22Rv1 (cell line): ENCODE measurements around the gene LY6G6C.

Experiments used
- H3K27ac ChIP-seq: fragments of 450-650 bp; 2 replicates; pipeline ENCODE4 v1.5.1; 2017
- ZFX ChIP-seq: fragments of 450-650 bp; IDR thresholded peaks from 2 replicates; pipeline ENCODE4 v1.6.1; 2017; ENCODE audit warnings: antibody characterized with exemption, borderline replicate concordance
- TF ChIP-seq, protein P1 (sequence below): fragments of 450-650 bp; IDR thresholded peaks from 2 replicates; pipeline ENCODE4 v1.5.1; 2017; ENCODE audit warnings: mild to moderate bottlenecking

The LY6G6C gene

DNA sequence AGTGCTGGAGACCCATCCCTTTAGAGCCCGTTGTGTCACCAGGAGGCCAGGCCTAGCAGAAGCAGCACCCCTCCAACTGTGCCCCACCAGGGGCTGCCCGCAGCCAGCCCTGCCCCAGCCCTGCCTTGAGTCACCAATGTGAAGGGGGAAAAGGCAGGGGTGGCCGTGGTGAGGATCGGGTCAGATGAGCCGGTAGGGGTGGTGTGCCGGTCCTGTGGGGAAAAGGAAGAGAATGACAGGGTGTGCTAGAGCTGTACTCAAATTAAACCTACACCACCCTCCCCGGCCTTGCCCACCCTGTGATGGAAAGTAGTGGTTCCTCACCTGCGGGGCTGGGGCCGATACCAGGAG is 44.0 kb upstream of the LY6G6C start:
- H3K27ac ChIP-seq: no peak overlapping the region
- TF ChIP-seq, protein P1, sequence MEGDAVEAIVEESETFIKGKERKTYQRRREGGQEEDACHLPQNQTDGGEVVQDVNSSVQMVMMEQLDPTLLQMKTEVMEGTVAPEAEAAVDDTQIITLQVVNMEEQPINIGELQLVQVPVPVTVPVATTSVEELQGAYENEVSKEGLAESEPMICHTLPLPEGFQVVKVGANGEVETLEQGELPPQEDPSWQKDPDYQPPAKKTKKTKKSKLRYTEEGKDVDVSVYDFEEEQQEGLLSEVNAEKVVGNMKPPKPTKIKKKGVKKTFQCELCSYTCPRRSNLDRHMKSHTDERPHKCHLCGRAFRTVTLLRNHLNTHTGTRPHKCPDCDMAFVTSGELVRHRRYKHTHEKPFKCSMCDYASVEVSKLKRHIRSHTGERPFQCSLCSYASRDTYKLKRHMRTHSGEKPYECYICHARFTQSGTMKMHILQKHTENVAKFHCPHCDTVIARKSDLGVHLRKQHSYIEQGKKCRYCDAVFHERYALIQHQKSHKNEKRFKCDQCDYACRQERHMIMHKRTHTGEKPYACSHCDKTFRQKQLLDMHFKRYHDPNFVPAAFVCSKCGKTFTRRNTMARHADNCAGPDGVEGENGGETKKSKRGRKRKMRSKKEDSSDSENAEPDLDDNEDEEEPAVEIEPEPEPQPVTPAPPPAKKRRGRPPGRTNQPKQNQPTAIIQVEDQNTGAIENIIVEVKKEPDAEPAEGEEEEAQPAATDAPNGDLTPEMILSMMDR: no peak
- TF ChIP-seq ZFX: no peak

DNA sequence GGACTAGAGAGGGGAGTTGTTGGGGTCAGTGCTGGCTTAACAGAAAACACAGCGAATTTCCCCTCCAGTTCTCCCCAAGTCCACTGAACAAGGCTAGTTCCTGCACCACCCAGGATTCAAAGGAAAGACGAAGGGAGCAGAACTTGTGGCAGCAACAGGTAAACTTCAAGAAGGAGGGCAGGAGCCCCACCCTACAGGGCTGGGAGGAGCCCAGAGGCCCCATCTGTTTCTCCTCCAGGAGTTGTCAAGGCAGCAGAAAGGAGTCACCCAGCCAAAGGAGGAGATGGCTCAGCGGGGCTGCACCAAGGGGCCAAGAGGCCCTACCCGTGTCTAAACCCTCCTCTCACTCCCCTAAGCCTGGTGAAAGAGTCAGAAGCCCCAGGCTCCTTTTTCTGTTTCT is 42.7 kb upstream of the LY6G6C start:
- TF ChIP-seq, protein P1: no peak
- no peak for TF ChIP-seq ZFX
- H3K27ac ChIP-seq: peak overlapping the region; percentile 23; the same call in 1 of the 2 replicates

DNA sequence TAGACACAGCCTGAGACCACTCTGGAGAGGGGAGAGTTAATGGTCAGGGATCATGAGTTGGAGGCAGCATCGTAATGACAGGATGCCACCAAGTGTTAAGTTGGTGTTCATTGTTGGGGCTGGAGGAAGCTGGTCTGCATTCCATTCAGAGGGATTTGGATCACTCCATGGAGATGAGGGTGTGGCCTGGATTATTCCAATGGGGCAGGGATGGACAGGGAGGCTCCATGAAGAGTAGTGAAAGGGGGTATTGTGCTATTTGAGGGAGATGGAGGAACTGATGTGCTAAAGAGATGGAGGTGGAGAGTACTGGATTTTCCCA is 42.0 kb upstream of the LY6G6C start:
- TF ChIP-seq, protein P1: no peak
- TF ChIP-seq ZFX: no peak
- H3K27ac ChIP-seq: peak overlapping the region; percentile 23; the same call in 1 of the 2 replicates

DNA sequence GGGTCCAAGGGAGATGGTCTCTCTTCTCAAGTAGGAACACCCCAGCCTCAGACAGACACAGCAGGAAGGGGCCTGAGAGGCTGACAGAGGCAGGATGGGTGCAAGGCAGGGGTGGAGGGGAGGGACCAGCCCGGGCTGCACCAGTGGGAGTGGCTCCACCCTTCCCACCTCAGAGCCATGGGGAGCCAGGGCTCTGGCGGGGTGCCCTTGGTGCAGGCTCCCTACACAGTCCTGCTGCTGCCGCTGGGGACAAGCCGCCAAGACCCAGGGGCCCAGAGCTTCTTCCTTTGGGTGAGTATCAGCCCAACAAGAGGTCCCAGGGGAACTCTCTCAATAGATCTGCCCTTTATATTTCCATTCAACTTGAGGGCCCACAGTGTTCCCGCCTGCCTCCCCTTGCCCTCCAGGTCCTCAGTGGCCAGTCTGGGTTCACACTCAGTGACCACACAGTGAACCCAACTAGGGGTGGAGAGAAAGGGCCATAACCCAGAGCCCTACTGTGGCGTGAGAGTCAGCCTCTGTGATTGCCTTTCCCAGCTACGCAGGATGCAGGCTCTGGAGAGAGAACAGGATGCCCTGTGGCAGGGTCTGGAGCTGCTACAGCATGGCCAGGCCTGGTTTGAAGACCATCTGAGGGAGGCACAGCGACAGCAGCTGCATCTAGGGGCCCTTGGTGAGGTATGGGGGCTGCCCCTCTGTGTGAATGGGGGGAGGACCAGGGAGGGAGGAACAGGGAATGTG is 41.5 kb upstream of the LY6G6C start:
- peak overlapping the region; percentile 23; the same call in 1 of the 2 replicates for H3K27ac ChIP-seq
- TF ChIP-seq, protein P1: no peak
- TF ChIP-seq ZFX: no peak

DNA sequence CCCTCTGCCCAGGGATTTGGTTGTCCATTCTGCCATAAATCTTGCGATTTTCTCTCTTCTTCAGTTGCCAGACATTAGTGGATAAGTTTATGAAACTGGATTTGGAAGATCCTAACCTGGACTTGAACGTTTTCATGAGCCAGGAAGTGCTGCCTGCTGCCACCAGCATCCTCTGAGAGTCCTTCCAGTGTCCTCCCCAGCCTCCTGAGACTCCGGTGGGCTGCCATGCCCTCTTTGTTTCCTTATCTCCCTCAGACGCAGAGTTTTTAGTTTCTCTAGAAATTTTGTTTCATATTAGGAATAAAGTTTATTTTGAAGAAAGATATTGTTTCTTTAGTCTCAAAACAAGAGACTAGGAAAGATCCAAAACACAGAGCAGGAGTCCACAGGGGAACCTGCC is 40.8 kb upstream of the LY6G6C start, which contains the start of gene SAPCD1:
Gene SAPCD1, plus strand, starts transcription at position 301 of the 400 bp plus-strand sequence. CDS start 399 bp downstream, outside the sequence.
- peak within 1 kb of the TSS; percentile 23; the same call in 1 of the 2 replicates for H3K27ac ChIP-seq
- TF ChIP-seq, protein P1: no peak
- no peak for TF ChIP-seq ZFX

DNA sequence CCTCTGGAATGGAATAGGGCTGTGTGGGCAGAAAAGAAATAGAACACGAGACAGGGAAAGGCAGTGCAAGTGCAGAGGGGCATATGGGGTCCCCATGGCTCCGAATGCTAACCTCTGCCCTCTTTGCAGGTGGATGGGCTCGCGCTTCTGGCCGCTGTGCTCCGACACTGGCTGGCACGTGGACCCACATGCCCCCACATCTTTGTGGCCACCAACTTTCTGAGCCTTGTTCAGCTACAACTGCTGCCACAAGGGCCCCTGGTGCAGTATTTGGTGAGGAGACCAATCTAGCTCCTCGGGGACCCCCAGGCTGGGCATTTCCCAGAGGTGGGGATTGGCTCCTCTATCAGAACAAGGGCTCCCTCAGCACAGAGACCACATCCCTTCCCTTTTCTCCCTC is 39.8 kb upstream of the LY6G6C start:
- no peak for TF ChIP-seq ZFX
- TF ChIP-seq, protein P1: no peak

DNA sequence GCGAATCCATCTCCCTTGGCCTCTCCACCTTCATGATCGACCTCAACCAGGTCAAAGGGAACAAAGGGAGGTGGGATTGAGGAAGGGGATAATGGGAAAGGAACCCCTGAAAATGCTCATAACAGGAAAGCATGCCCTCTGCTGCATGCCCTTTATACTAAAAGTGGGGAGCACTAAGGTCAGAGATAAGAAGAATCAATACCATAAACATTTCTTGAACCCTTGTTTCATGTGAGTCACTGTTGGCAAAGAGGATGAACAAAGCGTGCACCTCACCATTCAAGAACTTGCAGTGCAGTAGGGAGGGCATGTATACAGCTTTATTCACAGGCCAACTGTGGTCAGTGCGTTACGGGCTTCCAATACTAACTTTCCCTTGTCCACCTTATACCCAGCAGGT is 39.2 kb upstream of the LY6G6C start:
- TF ChIP-seq, protein P1: no peak
- no peak for TF ChIP-seq ZFX
- H3K27ac ChIP-seq: no peak overlapping the region

More for the DNA sequence above, 39.8 kb upstream of the LY6G6C start:
- no peak overlapping the region for H3K27ac ChIP-seq
